ENCODE data around the gene RIMKLA. TPM values are rescaled to one million over a fixed set of nuclear protein-coding genes. Genes with fewer than 3 reads are reported as not detected.

Gene RIMKLA
- total RNA-seq, 1 experiment from 2014 or later, result not detected

DNA sequence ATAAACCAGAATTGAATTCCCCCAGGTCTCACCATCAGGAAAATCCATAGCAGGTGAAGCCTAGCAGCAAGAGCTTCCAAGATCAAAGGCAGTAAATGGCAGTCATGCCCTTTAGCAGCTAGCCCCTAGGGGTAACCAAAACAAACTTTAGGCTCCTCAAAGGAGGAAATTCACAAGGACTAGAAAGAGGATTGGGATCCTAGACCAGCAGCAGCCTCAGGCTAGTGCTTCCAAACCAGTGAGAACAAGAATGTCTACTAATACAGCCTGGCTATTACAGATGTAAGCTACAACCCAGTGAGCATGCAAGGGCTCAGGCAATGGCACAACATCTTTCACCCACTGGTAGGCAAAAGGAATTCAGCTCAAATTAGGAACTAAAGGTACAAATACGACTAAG lies 11.1 kb upstream of the RIMKLA start:
- Mint-ChIP-seq H3K27ac (ENCODE audit: low read depth, unreplicated experiment) (no peak overlapping the region), H3K9me3 (ENCODE audit: unreplicated experiment) (no peaks in the 10 kb centered on the region), H3K4me3 (ENCODE audit: unreplicated experiment) (no peak overlapping the region), H3K27me3 (ENCODE audit: insufficient read depth, unreplicated experiment) (peaks cover 49% of the 10 kb centered on the region), H3K4me1 (ENCODE audit: insufficient read depth, unreplicated experiment) (no peaks in the 10 kb centered on the region), H3K36me3 (ENCODE audit: insufficient read depth, unreplicated experiment) (peaks cover 6% of the 10 kb centered on the region)
- intact Hi-C loops (cut with micrococcal nuclease), result no loop called here
- ChIA-PET POLR2A (no interaction called here), CTCF (no interaction called here)
- no TSS peak for BruUV-seq (replicated peaks)
- TF ChIP-seq, protein P1, sequence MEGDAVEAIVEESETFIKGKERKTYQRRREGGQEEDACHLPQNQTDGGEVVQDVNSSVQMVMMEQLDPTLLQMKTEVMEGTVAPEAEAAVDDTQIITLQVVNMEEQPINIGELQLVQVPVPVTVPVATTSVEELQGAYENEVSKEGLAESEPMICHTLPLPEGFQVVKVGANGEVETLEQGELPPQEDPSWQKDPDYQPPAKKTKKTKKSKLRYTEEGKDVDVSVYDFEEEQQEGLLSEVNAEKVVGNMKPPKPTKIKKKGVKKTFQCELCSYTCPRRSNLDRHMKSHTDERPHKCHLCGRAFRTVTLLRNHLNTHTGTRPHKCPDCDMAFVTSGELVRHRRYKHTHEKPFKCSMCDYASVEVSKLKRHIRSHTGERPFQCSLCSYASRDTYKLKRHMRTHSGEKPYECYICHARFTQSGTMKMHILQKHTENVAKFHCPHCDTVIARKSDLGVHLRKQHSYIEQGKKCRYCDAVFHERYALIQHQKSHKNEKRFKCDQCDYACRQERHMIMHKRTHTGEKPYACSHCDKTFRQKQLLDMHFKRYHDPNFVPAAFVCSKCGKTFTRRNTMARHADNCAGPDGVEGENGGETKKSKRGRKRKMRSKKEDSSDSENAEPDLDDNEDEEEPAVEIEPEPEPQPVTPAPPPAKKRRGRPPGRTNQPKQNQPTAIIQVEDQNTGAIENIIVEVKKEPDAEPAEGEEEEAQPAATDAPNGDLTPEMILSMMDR (IDR thresholded peaks at IDR 0.05; ENCODE audit: unreplicated experiment), result no peak
- DNase-seq (ENCODE audit: unreplicated experiment), result no peak

DNA sequence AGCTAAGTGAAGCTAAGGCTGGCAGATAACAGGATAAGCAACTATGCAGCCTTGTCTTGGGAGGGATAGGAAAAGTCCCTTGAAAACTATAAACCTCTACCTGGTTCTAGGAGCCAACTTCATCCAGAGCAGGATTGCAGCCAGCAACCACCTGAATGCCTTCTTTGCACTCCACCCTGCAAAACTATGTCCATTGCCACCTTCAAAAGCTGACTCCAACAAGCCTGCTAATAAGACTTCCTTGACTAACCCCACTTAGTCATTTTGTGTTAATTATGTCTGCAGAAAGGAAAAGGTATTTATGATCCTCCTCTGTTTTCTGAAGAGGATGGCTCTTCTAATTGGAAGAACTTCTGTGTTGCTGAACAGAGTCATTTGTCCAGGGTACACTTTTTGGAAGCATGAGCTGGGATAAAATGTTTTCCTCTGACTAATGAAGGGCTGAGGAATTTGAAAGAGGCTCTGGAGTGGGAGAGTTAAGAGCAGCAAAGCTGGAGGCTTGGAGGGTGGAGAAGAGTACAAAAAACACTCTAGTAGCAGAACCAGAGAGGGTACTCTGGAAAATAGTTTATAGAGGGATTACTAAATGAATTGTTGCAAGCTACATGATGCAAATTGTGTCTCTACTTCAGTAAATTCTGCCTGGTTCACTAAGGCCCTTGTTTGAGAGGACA lies 9.6 kb upstream of the RIMKLA start:
- DNase-seq (ENCODE audit: unreplicated experiment), result no peak
- Mint-ChIP-seq H3K36me3 (ENCODE audit: insufficient read depth, unreplicated experiment) (peaks cover 6% of the 10 kb centered on the region), H3K27ac (ENCODE audit: low read depth, unreplicated experiment) (no peak overlapping the region), H3K27me3 (ENCODE audit: insufficient read depth, unreplicated experiment) (peaks cover 49% of the 10 kb centered on the region), H3K4me3 (ENCODE audit: unreplicated experiment) (no peak overlapping the region), H3K9me3 (ENCODE audit: unreplicated experiment) (no peaks in the 10 kb centered on the region), H3K4me1 (ENCODE audit: insufficient read depth, unreplicated experiment) (no peaks in the 10 kb centered on the region)
- no TSS peak for BruUV-seq (replicated peaks)
- ChIA-PET CTCF (interaction anchor here (0.7 to 1.0 kb wide), 2 partner anchors 81 to 156 kb away, joined by 3 read pairs; no protein-coding TSS in a partner anchor), POLR2A (interaction anchor here (0.6 kb wide), 1 partner anchor 23 kb away, joined by 4 read pairs; no protein-coding TSS in a partner anchor)
- TF ChIP-seq, protein P1 (IDR thresholded peaks at IDR 0.05; ENCODE audit: unreplicated experiment), result no peak
- intact Hi-C loops (cut with micrococcal nuclease), result no loop called here

DNA sequence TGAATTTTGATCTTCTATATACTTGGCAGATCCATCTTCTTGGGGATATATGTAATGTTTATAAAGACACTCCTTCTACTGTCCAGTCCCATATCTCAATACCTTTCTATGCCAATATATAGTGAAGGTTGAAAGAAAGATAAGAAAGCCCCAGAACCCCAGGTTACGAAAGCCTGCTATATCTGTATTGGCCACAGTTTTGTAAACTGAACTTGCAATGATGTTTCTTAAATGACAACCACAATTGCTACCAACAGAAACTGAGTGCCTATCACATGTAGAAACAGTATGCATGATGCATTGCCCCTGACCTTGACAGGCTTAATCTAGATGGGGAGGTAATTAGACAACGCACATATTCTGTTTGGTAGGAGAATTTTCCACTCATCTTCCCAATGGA lies 7.8 kb upstream of the RIMKLA start:
- BruUV-seq (replicated peaks), result no TSS peak
- H3K4me1 Mint-ChIP-seq (ENCODE audit: insufficient read depth, unreplicated experiment), result no peaks in the 10 kb centered on the region

DNA sequence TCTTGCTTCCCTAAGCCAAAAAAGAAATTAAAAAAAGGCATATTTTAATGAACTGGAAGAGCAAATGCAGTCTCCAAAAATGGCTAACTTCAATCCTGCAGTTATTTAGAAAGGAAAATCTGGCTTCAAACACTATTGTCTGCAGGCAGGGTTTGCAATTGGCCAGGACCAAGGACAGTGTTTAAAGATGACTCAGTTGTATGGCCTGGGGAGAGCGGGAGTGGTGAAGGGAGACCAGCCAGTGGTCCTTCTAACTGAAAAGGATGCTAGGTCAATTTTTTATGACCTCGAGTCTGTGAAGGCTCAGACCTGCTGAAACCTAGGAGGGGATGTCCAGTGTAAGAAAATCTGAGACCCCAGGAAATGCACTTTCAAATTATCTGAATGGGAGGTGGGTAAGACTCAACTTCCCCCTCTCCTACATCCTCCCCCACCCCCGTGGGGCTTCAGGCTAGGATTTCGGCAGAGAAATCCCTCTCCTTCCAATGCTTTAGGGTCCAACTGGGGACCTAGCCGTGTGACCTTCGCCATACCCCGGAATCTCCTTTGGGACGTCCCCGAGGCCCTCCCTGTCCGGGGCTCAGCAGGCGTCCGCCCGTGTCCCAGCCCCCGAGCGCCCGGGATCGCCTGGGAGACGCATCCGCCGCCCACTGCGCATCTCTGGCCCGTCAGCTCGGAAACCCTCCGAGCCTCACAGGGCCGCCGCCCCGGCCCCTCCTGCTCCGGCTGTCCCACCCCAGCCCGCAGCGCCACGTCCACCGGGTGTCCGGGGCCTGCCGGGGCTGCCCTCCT lies 602 bp upstream of the RIMKLA start:
- peak; percentile 23 for DNase-seq (ENCODE audit: unreplicated experiment)
- TF ChIP-seq, protein P1 (IDR thresholded peaks at IDR 0.05; ENCODE audit: unreplicated experiment), result no peak
- ChIA-PET POLR2A (no interaction called here), CTCF (no interaction called here)
- intact Hi-C loops (cut with micrococcal nuclease), result no loop called here
- Mint-ChIP-seq H3K36me3 (ENCODE audit: insufficient read depth, unreplicated experiment) (no peaks in the 10 kb centered on the region), H3K4me1 (ENCODE audit: insufficient read depth, unreplicated experiment) (no peaks in the 10 kb centered on the region), H3K4me3 (ENCODE audit: unreplicated experiment) (peak overlapping the region; percentile 52), H3K9me3 (ENCODE audit: unreplicated experiment) (no peaks in the 10 kb centered on the region), H3K27me3 (ENCODE audit: insufficient read depth, unreplicated experiment) (peaks cover 33% of the 10 kb centered on the region), H3K27ac (ENCODE audit: low read depth, unreplicated experiment) (no peak overlapping the region)
- BruUV-seq (replicated peaks), result no TSS peak

More for the DNA sequence above, 7.8 kb upstream of the RIMKLA start:
- Mint-ChIP-seq H3K27ac (ENCODE audit: low read depth, unreplicated experiment) (no peak overlapping the region), H3K36me3 (ENCODE audit: insufficient read depth, unreplicated experiment) (peaks cover 6% of the 10 kb centered on the region), H3K4me3 (ENCODE audit: unreplicated experiment) (no peak overlapping the region), H3K9me3 (ENCODE audit: unreplicated experiment) (no peaks in the 10 kb centered on the region), H3K27me3 (ENCODE audit: insufficient read depth, unreplicated experiment) (peaks cover 45% of the 10 kb centered on the region)
- CTCF ChIA-PET, result no interaction called here
- POLR2A ChIA-PET, result no interaction called here
- no peak for DNase-seq (ENCODE audit: unreplicated experiment)
- TF ChIP-seq, protein P1 (IDR thresholded peaks at IDR 0.05; ENCODE audit: unreplicated experiment), result no peak
- intact Hi-C loops (cut with micrococcal nuclease), result no loop called here
